AG04449 (cell line): Measurements from ENCODE around the gene HIVEP3.

Experiments used
- CTCF ChIA-PET: fragments of 350-600 bp; formaldehyde crosslinking; extraction: SDS; loops from one replicate; lab custom pipeline; 2021; ENCODE audit warnings: antibody characterized with exemption; lab: Yijun Ruan, JAX
- POLR2A ChIA-PET: fragments of 400-600, 350-600 bp; formaldehyde crosslinking; extraction: SDS; loops from one replicate; lab custom pipeline; 2020; ENCODE audit warnings: antibody characterized with exemption, inconsistent platforms; lab: Yijun Ruan, JAX
- DNase-seq: peaks from one replicate; pipeline ENCODE4 v3.0.0-alpha.2; 2010; ENCODE audit warnings: low read depth, low spot score
- H3K4me3 ChIP-seq: 2 replicates; pipeline ENCODE4 v1.5.1; 2011; ENCODE audit warnings: low read depth, mild to moderate bottlenecking, control low read depth, low read length
- CTCF ChIP-seq: IDR thresholded peaks from one replicate; pipeline ENCODE4 v1.5.1; 2011; ENCODE audit warnings: mild to moderate bottlenecking, moderate library complexity, low read length, control low read depth, inconsistent platforms; ENCODE audit not compliant: insufficient read depth; ENCODE audit errors: missing control alignments

Gene HIVEP3

GRCh38 chr1:41627491-41628280 is 291.0 kb downstream of the HIVEP3 start:
- DNase-seq: no peak
- ChIA-PET CTCF (interaction anchor here (0.8 kb wide), 1 partner anchor 36 kb away, joined by 3 read pairs; no protein-coding TSS in a partner anchor), POLR2A (interaction anchor here (0.8 kb wide), 1 partner anchor 12 kb away, joined by 3 read pairs; no protein-coding TSS in a partner anchor)
- no peak overlapping the region for H3K4me3 ChIP-seq
- TF ChIP-seq CTCF: no peak

- no peak for DNase-seq
- TF ChIP-seq CTCF: no peak
- CTCF ChIA-PET: no interaction called here
- POLR2A ChIA-PET: interaction anchor here (0.9 kb wide), 1 partner anchor 26 kb away, joined by 3 read pairs; no protein-coding TSS in a partner anchor
- no peak overlapping the region for H3K4me3 ChIP-seq
Measured at GRCh38 chr1:41626616-41627375, 291.9 kb downstream of the HIVEP3 start.

- ChIA-PET CTCF (interaction anchor here (0.8 to 1.2 kb wide), 2 partner anchors 52 to 548 kb away, joined by 3 read pairs; no protein-coding TSS in a partner anchor), POLR2A (interaction anchor here (0.9 kb wide), 1 partner anchor 27 kb away, joined by 3 read pairs; no protein-coding TSS in a partner anchor)
- DNase-seq: no peak
- no peak for TF ChIP-seq CTCF
- no peak overlapping the region for H3K4me3 ChIP-seq
Measured at GRCh38 chr1:41626146-41626545, 292.6 kb downstream of the HIVEP3 start.

GRCh38 chr1:41623736-41624135 is 295.0 kb downstream of the HIVEP3 start:
- TF ChIP-seq CTCF: no peak
- H3K4me3 ChIP-seq: no peak overlapping the region
- no peak for DNase-seq
- ChIA-PET CTCF (interaction anchor here (0.6 to 2.0 kb wide), 6 partner anchors 9 to 172 kb away, joined by 3 to 7 read pairs (median 3); no protein-coding TSS in a partner anchor), POLR2A (no interaction called here)

- no peak for TF ChIP-seq CTCF
- CTCF ChIA-PET: interaction anchor here (1.3 to 2.0 kb wide), 4 partner anchors 9 to 107 kb away, joined by 3 to 7 read pairs (median 4); no protein-coding TSS in a partner anchor
- DNase-seq: no peak
- no peak overlapping the region for H3K4me3 ChIP-seq
- POLR2A ChIA-PET: no interaction called here
Measured at GRCh38 chr1:41622859-41623732, 295.6 kb downstream of the HIVEP3 start.
